Astrocyte of the cerebellum (primary cell): ENCODE results near the gene KDM4B.

Source experiments
- DNase-seq: peaks from one replicate; pipeline ENCODE4 v3.0.0-alpha.2; 2011; ENCODE audit warnings: low read depth
- H3K4me3 ChIP-seq: 2 replicates; pipeline ENCODE4 v1.5.1; 2011; ENCODE audit warnings: mild to moderate bottlenecking, low read depth, low read length, moderate library complexity
- CTCF ChIP-seq: IDR thresholded peaks from 2 replicates; pipeline ENCODE4 v1.5.1; 2012; ENCODE audit warnings: low read length, low read depth, moderate library complexity, mild to moderate bottlenecking; ENCODE audit errors: missing control alignments
- in situ Hi-C: cut with HindIII; loops from 2 replicates; pipeline ENCODE4 v1.10.0; 2017; ENCODE audit warnings: low sequenced_read_pairs

The KDM4B gene

GRCh38 chr19:5057860-5058259, 88.9 kb downstream of the KDM4B start:
- no peak overlapping the region for H3K4me3 ChIP-seq
- in situ Hi-C loops = loop anchor here (10.0 kb wide), 1 partner anchor 527 kb away; no protein-coding TSS in a partner anchor
- no peak for TF ChIP-seq CTCF

GRCh38 chr19:5058521-5059212, 89.8 kb downstream of the KDM4B start:
- TF ChIP-seq CTCF = no peak
- no peak overlapping the region for H3K4me3 ChIP-seq
- in situ Hi-C loops = loop anchor here (10.0 kb wide), 1 partner anchor 526 kb away; no protein-coding TSS in a partner anchor
- no peak for DNase-seq

More at GRCh38 chr19:5057860-5058259, 88.9 kb downstream of the KDM4B start:
- no peak for DNase-seq

GRCh38 chr19:5059213-5059574, 90.3 kb downstream of the KDM4B start:
- in situ Hi-C loops = loop anchor here (10.0 kb wide), 1 partner anchor 526 kb away; no protein-coding TSS in a partner anchor
- no peak for DNase-seq
- TF ChIP-seq CTCF = no peak
- H3K4me3 ChIP-seq = no peak overlapping the region

GRCh38 chr19:5059793-5060192, 90.9 kb downstream of the KDM4B start:
- no peak for TF ChIP-seq CTCF
- no peak overlapping the region for H3K4me3 ChIP-seq
- no peak for DNase-seq
- in situ Hi-C loops = loop anchor here (10.0 kb wide), 1 partner anchor 525 kb away; no protein-coding TSS in a partner anchor

GRCh38 chr19:5062195-5062594, 93.3 kb downstream of the KDM4B start:
- in situ Hi-C loops = no loop called here
- DNase-seq = no peak
- H3K4me3 ChIP-seq = no peak overlapping the region
- no peak for TF ChIP-seq CTCF

GRCh38 chr19:5062799-5063198, 93.9 kb downstream of the KDM4B start:
- H3K4me3 ChIP-seq = no peak overlapping the region
- in situ Hi-C loops = no loop called here
- TF ChIP-seq CTCF = no peak

More at GRCh38 chr19:5062799-5063198, 93.9 kb downstream of the KDM4B start:
- DNase-seq = no peak
